NCI-H1436 (cell line): ENCODE results near the gene PIP5K1C.

ENCODE experiments used
- DNase-seq: peaks from one replicate; lab custom pipeline; 2025; lab: John Stamatoyannopoulos, UW

PIP5K1C gene

DNA sequence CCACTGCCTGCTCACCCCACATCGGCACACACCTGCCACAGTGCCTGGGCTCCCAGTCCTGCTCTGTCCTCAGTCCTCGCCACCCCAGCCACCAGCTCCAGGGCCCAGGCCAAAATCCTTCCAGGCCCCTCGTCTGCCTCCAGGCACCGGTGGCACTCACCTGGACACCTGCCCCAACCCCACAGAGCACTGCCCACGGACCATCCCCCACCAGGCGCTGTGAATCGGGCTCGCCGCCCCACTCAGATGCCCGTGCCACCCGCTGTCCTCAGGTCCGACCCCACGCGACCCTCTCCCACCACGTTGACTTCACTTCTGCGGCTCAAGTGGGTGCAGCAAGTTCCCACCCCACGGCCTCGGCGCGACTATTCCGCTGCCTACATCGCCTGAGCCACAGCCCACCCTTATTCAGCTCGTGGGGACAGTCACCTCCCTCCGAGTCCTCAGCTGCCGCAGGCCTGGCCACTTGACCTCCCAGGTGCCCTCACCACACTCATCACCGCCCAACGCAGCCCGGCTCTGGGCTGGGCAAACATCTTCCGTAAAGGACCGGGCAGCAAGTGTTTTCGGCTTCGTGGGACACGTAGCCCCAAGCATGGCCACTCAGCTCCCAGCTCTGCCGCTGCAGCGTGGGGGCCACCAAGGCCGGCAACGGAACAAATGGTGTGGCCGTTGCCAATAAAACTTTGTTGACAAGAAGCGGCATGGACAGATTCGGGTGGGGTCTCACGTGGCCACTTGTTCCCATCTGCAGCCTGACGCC, 5.7 kb downstream of the PIP5K1C start:
- DNase-seq = no peak

DNA sequence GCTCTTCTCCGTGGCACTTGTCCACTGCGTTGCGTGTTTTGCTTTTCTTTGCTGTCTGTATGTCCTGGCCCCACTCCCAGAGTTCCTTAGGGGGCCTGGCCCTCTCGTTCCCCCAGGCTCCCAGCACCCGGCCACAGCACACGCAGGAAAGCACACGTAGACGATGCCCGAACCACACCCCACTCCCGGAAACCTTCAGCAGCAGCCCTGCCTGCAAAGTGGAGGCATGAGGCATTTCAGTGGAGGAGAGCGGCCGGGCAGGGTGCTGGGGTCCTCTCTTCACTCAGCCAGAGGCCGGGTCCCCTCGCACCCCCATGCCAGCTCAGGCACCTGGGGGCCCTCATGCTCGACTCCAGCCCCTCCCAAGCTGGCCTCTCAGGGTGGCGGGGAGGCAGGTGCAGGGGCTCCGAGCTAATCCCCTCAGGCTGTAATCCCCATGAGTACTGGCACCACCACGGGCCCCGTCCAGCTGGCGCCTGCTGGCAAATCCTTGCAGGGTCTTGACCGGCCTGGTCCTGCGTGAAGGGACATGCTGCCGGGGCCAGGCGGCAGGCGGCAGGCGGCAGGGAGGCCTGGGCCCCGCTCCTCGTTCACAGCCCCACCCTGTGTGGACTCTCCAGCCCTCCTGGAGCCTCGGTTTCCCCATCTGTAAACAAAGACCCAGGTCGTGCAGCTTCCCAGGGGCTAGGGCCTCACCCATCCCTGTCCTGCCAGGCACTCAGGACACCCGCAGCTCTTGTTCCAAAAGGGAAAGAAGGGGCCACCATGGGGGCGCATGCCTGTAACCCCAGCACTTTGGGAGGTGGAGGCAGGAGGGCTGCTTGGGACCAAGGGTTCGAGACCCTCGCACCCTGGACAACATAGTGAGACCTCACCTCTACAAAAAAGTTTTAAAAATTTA, 7.0 kb downstream of the PIP5K1C start:
- DNase-seq = no peak

DNA sequence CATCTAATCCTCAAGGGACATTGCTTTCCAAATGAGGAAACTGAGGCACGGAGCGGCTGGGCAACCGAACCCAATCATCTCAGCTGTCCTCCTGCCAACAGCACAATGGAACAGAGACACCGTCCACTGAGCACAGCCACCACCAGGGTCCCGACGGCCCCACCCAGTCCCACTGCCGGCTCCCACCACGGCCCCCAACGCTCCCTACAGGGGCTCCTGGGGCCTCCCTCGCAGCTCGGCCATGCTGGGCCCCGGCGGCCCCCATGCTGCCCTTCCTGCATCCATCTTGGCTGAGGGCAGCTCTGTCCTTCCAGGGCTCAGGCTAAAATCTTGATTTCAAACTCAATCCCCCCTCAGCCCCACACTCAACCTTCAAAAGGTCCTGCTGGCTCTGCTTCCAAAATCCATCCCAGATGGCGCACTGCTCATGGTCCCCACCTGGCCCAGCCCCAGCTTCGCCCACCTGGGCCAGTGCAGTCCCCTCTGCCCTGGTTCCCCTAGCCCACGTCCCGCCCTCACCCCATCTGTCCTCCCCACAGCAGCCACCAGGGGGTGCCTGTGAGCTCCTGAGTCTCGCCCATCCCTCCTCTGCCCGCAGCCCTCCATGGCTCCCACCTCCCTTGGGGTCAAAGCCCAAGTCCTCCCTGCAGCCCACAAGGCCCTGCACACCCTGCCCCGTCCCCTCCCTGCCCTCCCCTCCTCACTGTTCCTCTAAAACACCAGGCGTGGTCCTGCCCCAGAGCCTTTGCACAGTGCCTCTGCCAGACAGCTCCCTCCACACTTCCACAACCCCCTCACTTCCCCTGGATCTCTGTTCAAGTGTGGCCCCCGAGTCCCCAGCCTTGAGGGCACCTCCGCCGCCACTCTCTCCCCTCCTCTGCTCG, 7.9 kb downstream of the PIP5K1C start:
- DNase-seq = no peak

DNA sequence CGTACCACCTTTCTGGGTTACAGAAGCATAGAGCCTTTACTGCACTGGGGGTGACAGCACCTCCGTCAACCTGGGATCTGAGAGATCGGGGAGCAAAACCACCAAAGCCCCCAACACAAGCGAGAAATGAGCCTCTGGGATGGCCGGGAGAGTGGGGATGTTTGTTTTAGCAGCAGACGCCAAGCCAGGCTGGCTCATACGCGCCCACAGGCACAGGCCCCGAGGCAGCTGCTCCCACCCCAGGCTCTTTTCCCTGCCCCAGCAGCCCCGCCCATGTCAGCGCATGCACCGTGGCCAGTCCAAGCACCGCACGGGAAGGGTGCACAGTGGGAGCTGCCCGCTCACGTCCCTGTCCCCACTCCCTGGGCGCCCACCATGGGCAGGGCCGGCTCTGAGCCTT, 8.5 kb downstream of the PIP5K1C start:
- no peak for DNase-seq

DNA sequence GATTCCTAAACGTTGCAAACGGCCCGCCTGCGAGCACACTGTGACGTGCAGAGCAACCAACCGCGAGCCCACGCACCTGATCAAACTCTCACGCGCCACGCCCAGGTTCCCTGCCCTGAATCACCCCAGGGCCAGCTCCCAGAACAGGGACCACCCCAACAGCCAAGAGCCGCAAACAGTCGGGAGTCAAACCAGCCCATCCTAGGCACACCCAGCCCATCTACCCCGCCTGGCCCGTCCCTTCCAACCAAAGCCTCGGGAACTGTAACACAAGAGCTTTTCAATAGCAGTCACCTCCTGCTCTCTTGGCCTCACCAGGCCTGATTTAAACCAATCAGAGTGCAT, 8.9 kb downstream of the PIP5K1C start:
- DNase-seq = no peak

DNA sequence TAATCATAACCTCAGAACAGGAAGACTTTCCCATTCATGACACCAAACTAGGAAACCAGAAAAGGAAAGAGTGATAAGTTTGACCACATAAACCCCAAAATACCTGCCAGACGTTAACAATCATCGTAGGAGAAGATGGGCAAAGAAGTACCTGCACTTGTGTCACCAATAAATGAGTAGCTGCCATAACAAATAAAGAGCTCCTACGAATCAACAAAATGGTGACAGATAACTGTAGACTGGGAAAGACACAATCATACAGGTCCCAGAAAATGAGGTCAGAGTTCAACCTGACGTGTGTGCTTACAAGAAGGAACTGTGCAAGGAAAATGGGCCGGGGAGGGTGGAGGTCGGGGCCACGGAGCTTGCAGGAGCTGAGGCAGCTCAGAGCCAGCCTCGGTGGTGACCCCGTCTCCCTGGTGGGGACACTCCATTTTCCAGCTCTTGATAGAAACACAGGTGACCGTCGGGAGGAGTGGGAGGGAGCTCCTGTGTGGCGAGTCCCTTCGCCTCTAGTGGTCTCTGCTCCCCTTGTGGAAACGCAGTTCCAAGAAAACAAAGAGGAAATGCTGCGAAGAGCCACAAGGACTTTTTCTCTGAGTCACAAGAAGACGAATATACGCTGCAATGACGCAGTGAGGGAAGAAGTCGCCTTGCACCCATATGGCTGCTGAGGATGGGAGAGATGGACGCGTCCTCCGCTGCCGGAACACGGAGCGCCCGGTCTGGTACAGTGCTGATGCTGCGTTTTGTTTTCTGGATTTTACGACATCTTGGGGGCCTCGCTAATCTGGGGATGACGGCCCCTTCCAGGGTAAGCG, 9.5 kb downstream of the PIP5K1C start:
- no peak for DNase-seq

DNA sequence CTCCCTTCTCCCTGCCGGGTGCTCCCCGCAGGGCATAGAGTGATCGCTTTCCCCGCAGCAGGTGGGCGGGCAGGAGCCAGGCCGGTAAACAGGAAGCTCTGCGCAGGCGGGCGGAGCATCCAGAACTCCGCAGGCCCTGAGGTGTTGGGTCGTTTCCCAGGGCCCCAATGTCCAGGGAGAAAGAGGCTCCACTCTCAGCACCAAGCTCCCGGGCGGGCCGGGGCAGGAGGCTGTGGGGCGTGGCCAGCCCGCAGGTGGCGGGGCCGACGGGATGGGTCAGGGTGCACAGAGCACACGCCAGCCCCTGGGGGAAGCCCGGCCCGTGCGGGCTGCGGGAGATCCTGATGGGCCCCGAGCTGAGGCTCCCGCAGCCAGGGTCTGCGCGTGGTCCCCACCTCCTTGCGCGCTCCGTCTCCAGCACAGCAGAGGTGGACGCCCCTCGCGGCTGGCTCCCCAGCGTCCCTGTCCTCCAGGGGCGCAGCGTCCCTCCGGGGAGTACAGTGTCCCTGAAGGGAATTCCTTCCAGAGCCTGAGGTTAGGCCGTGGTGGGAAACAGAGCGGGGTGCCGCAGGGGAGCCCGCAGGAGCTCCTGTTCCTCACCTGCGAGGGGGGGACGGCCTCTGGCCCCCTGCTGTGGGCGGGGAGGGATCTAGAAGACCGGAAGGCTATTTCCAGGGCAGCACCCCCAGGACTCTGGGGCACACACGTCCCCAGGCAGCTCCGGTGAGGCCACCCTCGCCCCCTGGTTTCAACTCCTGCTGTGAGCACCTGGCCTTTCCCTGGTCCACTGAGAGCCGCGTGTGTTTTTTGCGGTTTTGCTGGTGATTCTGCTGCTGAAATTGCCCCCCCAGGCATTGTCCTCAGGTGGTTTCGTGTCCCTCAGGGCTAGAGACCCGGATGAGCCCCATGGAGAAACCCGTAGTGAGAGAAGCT, 12.2 kb downstream of the PIP5K1C start:
- DNase-seq = no peak

DNA sequence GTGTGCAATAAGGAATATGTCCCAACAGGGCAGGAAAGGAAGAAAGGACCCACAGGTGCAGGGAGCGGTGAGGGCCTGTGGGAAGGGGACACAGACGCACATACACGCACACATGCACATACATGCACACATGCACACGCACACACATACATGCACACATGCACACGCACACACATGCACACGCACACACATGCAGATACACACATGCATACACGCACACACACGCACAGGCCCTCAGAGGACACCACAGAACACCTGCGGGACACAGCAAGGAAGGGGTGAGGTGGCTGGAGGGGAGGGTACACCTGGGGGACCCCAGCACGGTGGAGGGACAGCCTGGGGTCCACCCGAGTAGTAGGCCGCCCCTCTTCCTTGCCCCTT, 12.9 kb downstream of the PIP5K1C start:
- DNase-seq = no peak

DNA sequence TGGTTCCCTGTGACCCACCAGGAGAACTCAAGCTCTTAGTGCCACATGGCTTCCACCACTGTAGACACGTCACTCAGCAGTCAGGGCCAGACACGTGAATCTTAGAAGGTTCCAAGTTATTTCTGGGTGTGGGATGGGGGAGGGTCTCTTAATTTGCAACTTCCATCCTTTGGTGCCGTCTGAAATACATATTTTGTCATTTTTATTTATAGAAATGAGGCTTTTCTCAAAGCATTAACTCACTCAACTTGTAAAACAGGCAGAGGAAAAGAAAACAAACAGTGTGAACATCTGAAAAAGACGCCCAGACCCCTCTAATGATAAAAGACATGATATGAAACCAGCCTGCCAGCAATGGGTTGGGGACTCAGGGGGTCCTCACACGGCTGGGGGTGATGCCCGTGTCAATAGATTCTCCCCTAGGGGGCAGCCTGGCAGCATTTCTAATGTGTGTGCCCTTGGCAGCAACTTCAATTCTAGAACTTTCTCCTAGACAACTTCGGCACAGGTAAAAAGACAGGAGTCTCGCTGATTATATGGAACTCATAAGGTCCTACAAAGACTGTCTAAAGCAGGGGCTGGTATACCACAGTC, 15.4 kb downstream of the PIP5K1C start:
- DNase-seq = no peak

DNA sequence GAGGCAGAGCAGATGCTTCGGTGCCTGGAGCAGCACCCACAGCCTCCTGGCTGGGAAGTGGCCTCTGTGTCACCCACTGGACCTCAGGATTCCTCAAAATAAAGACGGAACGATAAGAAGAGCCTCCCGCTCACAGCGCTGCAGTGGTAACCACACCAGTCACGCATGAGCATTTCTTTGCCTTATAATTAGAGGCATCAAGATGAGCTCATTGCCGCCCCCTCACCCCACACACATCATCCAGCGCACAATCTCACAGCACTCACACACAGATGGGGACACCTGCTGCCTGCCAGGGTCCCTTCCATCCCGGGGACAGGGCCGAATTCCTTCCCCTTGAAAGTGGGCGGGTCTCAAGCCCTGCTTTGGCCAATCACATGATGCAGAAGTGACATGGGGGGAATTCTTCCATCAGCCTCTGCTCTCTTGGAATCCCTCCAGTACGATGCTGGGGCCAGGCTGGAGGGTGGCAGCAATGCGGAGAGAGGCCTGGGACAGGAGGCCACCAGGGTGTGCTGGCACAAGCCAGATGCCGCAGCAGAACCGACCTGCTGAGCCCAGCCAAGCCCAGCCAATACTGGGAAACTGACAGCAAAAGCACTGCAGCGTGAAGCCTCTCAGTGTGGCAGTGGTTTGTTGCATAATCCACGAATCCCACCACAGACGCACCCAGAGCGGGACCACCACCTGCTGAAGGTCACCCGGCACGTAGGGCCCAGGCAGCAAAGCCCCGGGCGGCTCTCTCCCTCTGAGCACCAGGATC, 16.0 kb downstream of the PIP5K1C start:
- DNase-seq = no peak

DNA sequence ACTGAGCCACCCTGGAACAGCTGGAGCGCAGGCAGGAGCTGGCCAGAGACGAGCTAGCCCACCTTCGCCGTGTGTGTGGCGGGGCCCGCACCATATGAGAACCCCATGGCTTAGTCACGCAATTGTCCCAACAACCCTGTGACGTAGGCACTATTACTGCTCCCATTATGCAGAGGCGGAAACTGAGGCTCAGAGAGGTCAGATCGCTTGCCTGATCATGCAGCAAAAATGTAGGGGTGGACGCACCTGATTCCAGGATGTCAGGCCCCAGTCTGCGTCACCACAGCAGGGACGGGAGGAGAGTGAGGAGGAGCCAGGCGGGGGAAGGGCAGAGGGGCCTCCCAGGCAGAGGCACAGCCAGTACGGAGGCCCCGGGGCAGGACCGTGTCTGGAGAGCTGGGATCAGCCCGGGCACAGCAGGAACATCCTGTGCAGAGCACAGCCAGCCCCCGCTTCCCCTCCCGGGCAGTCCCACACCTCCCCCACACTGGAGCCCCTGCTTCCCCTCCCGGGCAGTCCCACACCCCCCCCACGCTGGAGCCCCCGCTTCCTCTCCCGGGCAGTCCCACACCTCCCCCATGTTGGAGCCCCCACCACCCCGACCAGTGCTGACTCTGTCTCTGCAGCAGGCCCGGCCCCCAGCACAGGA, 16.7 kb downstream of the PIP5K1C start:
- no peak for DNase-seq

DNA sequence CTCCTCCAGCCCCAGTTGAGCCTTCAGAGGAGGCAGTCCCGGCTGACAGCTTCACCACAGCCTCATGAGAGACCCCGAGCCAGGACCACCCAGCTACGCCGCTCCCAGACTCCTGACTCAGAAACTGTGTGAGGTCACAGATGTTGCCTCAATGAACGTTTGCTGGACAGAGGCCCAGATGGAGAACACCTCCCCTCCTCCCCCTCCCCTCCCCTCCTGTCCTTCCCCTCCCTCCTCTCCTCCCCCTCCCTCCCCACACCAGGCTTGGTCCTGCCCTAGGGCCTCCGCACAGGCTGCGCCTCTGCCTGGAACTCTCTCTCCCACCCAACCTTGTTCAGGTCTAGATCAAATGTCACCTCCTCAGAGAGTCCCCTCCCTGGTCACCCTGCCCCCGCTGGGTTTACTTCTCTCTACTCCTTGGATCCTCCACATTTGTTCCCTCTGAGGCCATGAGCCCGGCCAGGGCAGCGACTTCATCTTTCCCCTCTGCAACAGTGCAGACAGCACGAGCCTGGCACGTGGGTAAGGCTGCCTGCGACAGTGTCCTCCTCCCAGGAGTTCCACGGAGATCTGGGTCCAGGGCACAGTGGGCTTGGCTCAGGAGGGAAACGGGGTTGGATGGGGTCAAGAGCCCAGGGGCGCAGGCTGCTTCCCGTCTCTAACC, 17.4 kb downstream of the PIP5K1C start:
- DNase-seq = no peak

DNA sequence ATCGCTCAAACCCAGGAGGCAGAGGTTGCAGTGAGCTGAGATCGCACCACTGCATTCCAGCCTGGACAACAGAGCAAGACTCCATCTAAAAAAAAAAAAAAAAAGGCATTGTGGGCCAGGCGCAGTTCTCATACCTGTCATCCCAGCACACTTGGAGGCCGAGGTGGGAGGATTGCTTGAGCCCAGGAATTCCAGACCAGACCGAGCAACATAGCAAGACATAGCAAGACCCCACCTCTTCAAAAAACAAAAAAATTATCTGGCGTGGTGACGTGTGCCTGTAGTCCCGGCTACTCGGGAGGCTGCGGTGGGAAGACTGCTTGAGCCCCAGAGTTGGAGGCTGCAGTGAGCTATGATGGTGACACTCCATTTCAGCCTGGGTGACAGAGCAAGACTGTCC, 18.0 kb downstream of the PIP5K1C start:
- DNase-seq = no peak

DNA sequence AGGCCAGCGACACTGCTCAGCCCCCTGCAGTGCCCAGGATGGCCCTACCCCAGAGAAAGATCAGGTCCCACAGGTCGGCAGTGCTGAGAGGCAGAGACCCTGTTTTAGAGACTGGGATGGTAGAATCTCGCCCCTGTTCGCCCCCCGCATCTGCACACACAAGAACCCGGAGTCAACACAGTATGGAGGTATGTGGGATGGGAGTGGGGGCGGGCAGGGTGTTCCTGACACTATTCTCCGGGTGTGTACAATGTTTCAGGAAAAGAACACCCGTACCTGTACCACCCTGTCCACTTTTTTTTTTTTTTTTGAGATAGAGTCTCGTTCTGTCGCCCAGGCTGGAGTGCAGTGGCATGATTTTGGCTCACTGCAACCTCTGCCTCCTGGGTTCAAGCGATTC, 19.3 kb downstream of the PIP5K1C start:
- DNase-seq = no peak

DNA sequence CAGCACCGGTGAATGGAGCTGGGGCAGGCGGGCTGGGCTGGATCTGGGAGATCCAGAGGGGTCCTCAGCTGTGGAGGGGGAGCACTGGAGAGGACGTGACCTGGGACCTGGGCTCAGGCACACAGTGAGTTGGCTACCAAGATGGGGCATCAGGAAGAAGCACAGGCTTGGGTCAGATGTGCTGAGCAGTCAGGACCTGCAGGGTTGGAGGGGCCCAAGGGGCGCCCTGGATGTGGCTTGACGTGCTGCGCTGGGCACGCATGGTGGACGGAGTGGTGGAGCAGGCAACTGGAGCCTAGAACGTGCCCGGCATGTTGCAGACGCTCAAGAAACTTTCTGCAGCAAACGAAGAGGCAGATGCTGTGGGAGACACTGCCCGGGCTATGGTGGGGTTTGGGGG, 20.7 kb downstream of the PIP5K1C start:
- DNase-seq = no peak

DNA sequence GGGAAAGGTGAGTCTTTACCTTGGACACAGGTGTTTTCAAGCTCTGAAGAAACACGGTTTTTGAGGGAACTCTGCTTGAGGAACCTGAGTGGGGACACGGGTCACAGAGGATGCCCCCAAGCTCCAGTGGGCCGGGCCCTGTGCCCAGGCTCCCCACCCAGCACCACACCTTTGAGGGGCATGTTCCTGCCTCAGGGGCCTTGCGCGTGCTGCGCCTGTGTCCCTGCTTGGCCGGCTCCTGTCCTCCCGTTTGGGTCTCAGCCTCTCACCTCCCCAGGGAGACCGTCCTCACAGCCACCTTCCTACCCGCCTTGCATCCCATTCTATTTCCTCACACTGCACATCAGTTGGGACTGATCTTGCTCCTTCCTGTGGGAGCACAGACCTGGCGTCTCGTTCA, 21.1 kb downstream of the PIP5K1C start:
- DNase-seq = no peak

DNA sequence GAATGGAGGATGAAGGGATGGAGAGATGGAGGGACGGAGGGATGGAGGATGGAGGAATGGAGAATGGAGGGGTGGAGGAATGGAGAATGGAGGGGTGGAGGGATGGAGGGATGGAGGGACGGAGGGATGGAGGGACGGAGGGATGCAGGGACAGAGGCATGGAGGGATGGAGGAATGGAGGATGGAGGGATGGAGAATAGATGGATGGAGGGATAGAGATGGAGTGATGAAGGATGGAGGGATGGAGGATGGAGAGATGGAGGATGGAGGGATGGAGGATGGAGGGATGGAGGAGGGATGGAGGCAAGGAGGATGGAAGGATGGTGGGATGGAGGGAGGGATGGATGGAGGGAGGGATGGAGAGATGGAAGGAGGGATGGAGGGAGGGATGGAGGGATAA, 22.1 kb downstream of the PIP5K1C start:
- no peak for DNase-seq
